Lung (tissue), 12 donors: ENCODE results near the gene ELAVL4. TPM values are rescaled to one million over a fixed set of nuclear protein-coding genes. Genes with fewer than 3 reads are reported as not detected.

Source experiments
- ATAC-seq: fragments of 200-7000 bp; cut with Tn5 transposase; one replicate; pipeline ENCODE4 v1.9.1; 2020; ENCODE audit warnings: moderate number of reproducible peaks; ENCODE audit not compliant: insufficient read depth, low FRiP score
- DNase-seq, 3 donors: peaks; one replicate each; pipeline ENCODE4 v3.0.0-alpha.2; 2013 to 2017
- H3K27ac ChIP-seq, 2 donors: one replicate each; pipeline ENCODE4 v1.5.1; 2013; ENCODE audit warnings: mild to moderate bottlenecking in 2 of 2, moderate library complexity in 2 of 2, control low read depth in 1 of 2, inconsistent platforms in 1 of 2, low read depth in 1 of 2, low read length in 1 of 2
- H3K27me3 ChIP-seq, 3 donors: one replicate each; pipeline ENCODE4 v1.5.1; 2013; ENCODE audit warnings: low read length in 2 of 3; ENCODE audit not compliant: control insufficient read depth in 3 of 3, insufficient read depth in 3 of 3
- H3K36me3 ChIP-seq, 4 donors: one replicate each; pipeline ENCODE4 v1.5.1; 2013; ENCODE audit warnings: low read length in 4 of 4, mild to moderate bottlenecking in 1 of 4, moderate library complexity in 1 of 4; ENCODE audit not compliant: control insufficient read depth in 4 of 4, insufficient read depth in 4 of 4
- H3K4me1 ChIP-seq, 5 donors: one replicate each; pipeline ENCODE4 v1.5.1; 2013; ENCODE audit warnings: low read length in 5 of 5, mild to moderate bottlenecking in 2 of 5, moderate library complexity in 1 of 5; ENCODE audit not compliant: control insufficient read depth in 5 of 5, insufficient read depth in 5 of 5
- H3K4me3 ChIP-seq: one replicate; pipeline ENCODE4 v1.5.1; 2013; ENCODE audit warnings: mild to moderate bottlenecking, control low read depth, moderate library complexity
- H3K9ac ChIP-seq, 2 donors: one replicate each; pipeline ENCODE4 v1.5.1; 2013; ENCODE audit warnings: low read length in 2 of 2, control low read depth in 1 of 2; ENCODE audit not compliant: insufficient read depth in 1 of 2
- H3K9me3 ChIP-seq, 4 donors: one replicate each; pipeline ENCODE4 v1.5.1; 2013; ENCODE audit warnings: low read length in 3 of 4, mild to moderate bottlenecking in 1 of 4, moderate library complexity in 1 of 4; ENCODE audit not compliant: control insufficient read depth in 4 of 4, insufficient read depth in 3 of 4
- WGBS, 2 donors: extraction: QIAGEN DNeasy Blood & Tissue Kit; methylation state at CpG; one replicate each; pipeline ENCODE4 v1.1.7; 2013; 5-methylcytosine and 5-hydroxymethylcytosine counted together
- polyA plus RNA-seq, 2 donors: library from polyadenylated mRNA; stranded (reverse); fragments of 200-250 nt; gene quantifications; one replicate each; pipeline ENCODE4 v1.2.1, GENCODE V29; 2013
- total RNA-seq, 2 donors: library from RNA; depleted of rRNA in 1 of 2; stranded (reverse); fragments of >200 nt in 1 of 2; gene quantifications; one replicate each; pipeline ENCODE4 v1.2.1, GENCODE V29; 2014 to 2021
- TF ChIP-seq, protein P1 (sequence below): IDR thresholded peaks from 2 replicates; pipeline ENCODE4 v1.5.1; 2012; ENCODE audit warnings: mild to moderate bottlenecking; ENCODE audit errors: control extremely low read depth, extremely low read depth
- donor health status: control.
- donor health status: control.
- donor health status: Bipolar disorder and iron deficiency.
- donor health status: healthy.
- donor health status: DM: yes; HTN: yes; CAD: no.

ELAVL4 gene
- total and polyA plus RNA-seq, 4 donors, result 0.03 to 0.74 (median 0.30) TPM

DNA sequence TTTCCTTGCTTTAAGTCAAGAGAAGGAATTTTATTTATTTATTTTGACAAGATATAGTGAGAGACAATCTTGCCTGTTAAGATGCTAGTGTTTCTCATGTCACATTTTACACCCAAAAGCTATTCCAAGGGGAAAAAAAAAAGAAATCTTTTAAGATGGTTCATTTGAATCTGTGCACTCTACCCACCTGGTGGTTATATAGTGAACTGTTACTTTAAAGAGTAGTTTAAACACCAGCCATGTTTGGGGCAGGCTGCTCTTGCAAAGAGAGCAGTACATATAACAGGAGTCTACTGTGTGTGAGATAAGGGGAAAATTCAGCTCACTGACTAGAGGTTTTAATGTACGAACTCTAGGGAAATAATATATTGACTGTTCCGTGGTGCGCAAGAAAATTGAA is 3.3 kb upstream of the ELAVL4 start:
- WGBS, 2 donors, result 67 to 80% methylated on average over 3 of the region's 3 CpGs
- Histone ChIP-seq H3K4me3 (no peak overlapping the region), H3K27me3 (peaks cover 0 to 17% (median 12%) of the 10 kb centered on the region in 3 donors), H3K9me3 (peaks cover 0 to 2% (median 0%) of the 10 kb centered on the region in 4 donors), H3K36me3 (no peaks in the 10 kb centered on the region), H3K27ac (no peak overlapping the region), H3K4me1 (peaks cover 0 to 7% (median 0%) of the 10 kb centered on the region in 5 donors), H3K9ac (no peak overlapping the region)
- TF ChIP-seq, protein P1, sequence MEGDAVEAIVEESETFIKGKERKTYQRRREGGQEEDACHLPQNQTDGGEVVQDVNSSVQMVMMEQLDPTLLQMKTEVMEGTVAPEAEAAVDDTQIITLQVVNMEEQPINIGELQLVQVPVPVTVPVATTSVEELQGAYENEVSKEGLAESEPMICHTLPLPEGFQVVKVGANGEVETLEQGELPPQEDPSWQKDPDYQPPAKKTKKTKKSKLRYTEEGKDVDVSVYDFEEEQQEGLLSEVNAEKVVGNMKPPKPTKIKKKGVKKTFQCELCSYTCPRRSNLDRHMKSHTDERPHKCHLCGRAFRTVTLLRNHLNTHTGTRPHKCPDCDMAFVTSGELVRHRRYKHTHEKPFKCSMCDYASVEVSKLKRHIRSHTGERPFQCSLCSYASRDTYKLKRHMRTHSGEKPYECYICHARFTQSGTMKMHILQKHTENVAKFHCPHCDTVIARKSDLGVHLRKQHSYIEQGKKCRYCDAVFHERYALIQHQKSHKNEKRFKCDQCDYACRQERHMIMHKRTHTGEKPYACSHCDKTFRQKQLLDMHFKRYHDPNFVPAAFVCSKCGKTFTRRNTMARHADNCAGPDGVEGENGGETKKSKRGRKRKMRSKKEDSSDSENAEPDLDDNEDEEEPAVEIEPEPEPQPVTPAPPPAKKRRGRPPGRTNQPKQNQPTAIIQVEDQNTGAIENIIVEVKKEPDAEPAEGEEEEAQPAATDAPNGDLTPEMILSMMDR, result no peak
- DNase-seq, result no peak
- no peak for ATAC-seq

DNA sequence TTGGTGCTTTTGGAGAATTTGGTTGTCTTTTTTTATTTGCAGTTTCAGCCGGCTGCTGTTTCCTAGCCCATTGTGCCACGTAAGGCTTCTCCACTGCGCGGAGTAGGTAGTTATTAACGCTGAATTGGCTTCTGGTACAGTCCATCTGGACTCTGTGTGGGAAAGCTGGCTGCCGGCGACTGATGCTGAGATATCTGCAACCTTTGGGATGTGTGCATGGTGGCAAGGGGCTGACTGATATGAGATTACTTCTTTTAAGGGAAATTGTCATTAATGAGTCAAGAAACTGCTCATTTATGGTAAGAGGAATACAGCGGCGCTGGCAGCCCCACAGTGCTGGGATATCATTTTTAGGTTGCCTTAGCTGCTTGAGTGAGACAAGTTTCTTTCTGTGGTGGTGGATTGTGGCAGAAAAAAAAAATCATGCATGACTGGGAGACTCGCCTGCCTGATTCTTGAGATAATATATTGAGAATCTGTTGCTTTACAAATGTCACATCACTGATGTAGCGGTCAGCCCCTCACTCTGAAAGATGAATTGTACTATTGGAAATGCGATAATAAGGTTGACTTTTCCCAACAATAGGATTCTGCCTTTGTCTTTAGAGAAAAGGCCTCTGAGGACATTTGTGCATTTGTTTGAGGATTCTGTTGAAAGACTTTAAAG is 2.5 kb upstream of the ELAVL4 start:
- peaks cover 0 to 2% (median 0%) of the 10 kb centered on the region in 4 donors for H3K9me3 ChIP-seq
- no peak overlapping the region for H3K4me3 ChIP-seq
- ATAC-seq (no peak), DNase-seq (no peak)
- no peak overlapping the region for H3K27ac ChIP-seq
- peaks cover 0 to 7% (median 0%) of the 10 kb centered on the region in 5 donors for H3K4me1 ChIP-seq
- TF ChIP-seq, protein P1, result no peak
- peaks cover 0 to 17% (median 17%) of the 10 kb centered on the region in 3 donors for H3K27me3 ChIP-seq
- no peak overlapping the region for H3K9ac ChIP-seq
- 88 to 94% methylated on average over 12 of the region's 12 CpGs for WGBS, 2 donors
- H3K36me3 ChIP-seq, result no peaks in the 10 kb centered on the region

DNA sequence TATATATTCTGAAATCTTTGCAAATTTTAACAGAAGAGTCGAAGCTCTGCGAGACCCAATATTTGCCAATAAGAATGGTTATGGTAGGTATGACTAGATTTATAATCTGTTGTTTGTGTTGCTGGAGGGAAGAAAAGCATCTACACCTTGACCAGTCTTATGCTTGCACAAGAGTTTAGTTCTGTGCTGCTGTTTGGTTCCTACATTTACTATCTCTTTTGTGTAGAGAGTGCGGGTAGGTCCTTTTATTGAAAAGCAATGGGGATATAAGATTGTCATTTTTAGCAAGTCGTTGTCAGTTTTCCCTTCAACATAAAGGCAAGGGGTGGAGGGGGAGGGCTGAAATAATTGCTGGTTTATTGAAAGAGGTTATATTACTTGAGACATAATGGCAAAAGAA is 396 bp downstream of the ELAVL4 start:
- ATAC-seq (no peak), DNase-seq (no peak)
- Histone ChIP-seq H3K36me3 (no peaks in the 10 kb centered on the region), H3K27me3 (peaks cover 0 to 23% (median 17%) of the 10 kb centered on the region in 3 donors), H3K9ac (no peak overlapping the region), H3K27ac (no peak overlapping the region), H3K4me3 (no peak overlapping the region), H3K9me3 (peaks cover 0 to 2% (median 0%) of the 10 kb centered on the region in 4 donors), H3K4me1 (peaks cover 0 to 7% (median 0%) of the 10 kb centered on the region in 5 donors)
- TF ChIP-seq, protein P1, result no peak
- WGBS, 2 donors, result 72 to 79% methylated on average over 4 of the region's 4 CpGs
